A172 (cell line): ENCODE measurements around the gene IRAK1. TPM values are rescaled to one million over a fixed set of nuclear protein-coding genes. Genes with fewer than 3 reads are reported as not detected.

Source experiments
- DNase-seq: peaks from one replicate; pipeline ENCODE4 v3.0.0-alpha.2; 2015; ENCODE audit warnings: low spot score
- total RNA-seq: library from RNA; depleted of rRNA; stranded (reverse); fragments of >200 nt; shearing (Covaris generic); gene quantifications from 2 replicates; pipeline ENCODE4 v1.2.3, GENCODE V29; 2014

The IRAK1 gene
- total RNA-seq, 1 experiment from 2014 or later, result 220 TPM

DNA sequence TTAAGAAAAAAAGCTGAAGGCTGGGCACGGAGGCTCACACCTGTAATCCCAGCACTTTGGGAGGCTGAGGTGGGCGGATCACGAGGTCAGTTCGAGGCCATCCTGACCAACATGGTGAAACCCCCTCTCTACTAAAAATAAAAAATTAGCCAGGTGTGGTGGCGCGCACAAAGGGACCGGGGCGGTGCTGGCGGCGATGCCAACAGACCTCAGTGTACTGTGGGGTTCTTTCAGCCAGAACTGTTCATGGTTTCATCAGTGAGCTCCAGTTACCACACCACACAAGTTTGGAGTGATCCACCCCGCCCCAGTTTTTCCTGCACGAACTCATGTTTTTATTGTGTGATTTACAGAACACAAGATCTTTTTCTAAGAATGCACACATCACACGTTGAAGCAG, 21.2 kb upstream of the IRAK1 start:
- no peak for DNase-seq

DNA sequence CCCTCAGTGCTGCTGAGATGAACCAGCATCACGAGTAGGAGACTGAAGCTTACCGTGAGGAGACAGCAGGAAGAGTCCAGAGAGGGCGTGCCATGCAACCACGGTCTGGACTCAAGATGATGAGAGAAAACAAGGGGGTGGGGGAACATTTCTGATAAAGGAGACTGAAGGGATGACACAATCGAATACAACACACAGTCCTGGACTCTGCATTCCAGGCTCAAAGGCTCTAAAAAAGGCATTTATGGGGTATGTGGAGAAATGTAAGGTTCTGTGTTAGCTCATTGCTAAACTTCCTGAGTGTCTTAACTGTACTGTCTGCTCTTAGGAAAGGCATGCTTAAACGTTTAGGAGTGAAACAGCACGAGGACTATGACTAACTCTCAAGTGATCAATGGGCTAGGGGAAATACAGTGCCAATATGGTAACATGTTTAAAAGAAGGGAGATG, 20.6 kb upstream of the IRAK1 start:
- peak; percentile 42 for DNase-seq

DNA sequence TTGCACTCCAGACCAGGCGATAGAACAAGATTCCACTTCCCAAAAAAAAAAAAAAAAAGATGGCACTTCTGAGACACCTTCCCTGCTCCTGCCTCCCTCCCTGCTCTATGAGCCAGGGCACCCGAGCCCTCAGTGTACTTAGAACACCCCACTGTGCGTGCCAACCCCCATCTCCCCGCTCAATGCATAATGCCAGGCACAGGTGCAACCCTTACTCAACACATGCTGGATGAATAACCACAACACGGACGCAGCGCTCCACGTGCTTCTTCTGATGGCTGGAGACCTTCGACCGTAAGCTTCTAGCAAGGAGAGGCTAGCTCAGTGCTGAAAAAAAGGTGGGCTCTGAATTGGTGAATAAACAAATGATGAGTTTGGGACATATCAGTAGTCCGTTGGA, 19.9 kb upstream of the IRAK1 start:
- no peak for DNase-seq

DNA sequence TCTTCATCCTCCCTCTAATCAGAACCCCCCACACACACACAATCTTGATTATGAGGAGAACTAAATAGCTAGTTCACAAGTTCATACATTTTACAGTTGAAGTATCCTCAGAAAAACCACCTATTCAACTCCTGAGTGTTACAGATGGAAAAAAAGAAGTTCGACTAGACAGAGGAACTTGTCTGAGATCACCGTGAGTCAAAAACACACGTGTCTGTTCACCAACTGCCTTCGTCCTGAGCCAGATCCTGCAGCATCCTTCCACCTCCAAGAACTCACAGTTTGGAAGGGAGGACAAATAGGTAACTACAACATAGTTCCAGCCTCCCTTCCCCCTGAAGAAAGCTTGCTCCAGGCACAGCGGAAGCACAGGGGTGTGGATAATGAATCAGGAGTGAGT, 19.0 kb upstream of the IRAK1 start:
- no peak for DNase-seq

DNA sequence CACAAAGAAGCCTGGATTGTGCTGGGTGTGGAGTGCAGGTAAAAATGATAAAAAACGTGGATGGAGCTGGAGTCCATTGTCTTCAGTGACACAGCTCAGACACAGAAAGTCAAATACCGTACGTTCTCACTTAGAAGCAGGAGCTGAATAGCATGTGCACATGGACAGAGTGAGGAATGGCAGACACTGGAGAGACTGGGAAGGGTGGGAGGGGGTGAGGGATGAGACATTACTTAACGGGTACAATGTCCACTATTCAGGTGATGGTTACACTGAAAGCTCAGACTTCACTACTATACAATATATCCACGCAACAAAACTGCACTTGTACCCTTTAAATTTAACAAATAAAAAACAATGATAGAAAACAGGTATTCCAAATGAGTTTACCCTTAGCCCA, 18.1 kb upstream of the IRAK1 start:
- no peak for DNase-seq

DNA sequence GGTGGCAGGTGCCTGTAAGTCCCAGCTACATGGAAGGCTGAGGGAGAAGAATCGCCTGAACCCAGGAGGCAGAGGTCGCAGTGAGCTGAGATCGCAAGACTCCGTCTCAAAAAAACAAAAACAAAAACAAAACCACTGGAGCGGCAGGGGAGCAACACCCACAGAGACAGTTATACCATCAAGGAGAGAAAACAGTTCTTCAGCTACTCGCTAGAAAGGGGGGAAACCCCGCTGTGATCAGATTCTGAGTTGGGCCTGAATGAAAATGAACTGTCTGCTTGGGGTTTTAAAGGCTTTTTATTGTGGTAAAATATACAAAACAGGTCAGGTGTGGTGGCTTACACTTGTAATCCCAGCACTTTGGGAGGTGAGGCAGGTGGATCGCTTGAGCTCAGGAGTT, 16.8 kb upstream of the IRAK1 start:
- DNase-seq, result no peak

DNA sequence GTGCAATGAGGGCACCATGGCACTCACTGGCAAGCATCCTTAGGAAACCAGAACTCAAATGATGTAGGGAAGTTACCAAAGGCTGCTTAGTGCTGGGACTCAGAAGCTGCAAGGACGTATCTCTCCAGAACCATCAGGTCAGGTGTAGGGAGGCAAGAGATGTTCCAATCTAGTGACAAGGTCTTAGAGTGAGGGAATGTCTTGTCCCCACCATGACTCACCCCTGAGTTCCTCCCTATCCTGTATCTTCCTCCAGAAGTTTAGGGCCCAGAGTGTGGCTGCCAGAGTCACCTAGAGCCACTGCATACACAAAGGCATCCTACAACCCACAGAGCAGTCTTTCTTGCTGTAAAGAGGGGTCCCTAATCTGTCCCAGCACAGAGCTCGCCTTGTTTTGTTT, 14.1 kb upstream of the IRAK1 start:
- no peak for DNase-seq

DNA sequence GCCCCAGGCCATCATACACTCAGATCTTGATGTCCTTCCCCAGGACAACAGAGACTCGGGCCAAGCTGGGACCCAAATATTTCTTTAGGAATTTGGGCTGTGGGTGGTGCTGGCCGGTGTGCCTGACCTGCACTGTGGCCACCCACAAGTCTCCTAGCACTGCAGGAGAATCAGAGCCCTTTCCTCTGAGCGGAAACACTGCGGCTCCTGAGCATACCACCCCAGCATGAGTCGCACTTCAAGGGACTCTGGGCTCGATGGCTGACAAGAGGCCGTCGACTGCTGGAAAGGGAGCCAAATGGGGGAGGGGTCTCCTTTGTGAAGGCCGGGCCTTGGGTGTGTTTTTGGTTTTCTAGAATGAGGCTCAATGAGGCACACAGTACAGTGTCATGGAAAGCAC, 13.0 kb upstream of the IRAK1 start:
- DNase-seq, result no peak

DNA sequence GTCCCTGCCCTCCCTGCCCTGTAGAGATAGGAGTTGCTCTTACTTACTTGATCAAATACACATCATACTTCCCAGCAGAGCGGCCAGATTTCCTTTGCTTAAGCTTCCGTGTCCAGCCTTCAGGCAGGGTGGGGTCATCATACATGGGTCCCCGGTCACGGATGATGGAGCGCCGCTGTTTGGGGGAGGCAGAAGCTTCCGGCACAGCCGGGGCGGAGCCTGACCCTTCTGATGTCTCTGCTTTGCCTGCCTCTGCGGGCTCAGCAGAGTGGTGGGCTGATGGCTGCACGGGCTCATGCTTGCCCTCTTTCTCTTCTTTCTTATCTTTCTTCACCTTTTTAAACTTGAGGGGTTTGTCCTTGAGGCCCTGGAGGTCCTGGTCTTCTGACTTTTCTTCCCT, 12.5 kb upstream of the IRAK1 start:
- no peak for DNase-seq

DNA sequence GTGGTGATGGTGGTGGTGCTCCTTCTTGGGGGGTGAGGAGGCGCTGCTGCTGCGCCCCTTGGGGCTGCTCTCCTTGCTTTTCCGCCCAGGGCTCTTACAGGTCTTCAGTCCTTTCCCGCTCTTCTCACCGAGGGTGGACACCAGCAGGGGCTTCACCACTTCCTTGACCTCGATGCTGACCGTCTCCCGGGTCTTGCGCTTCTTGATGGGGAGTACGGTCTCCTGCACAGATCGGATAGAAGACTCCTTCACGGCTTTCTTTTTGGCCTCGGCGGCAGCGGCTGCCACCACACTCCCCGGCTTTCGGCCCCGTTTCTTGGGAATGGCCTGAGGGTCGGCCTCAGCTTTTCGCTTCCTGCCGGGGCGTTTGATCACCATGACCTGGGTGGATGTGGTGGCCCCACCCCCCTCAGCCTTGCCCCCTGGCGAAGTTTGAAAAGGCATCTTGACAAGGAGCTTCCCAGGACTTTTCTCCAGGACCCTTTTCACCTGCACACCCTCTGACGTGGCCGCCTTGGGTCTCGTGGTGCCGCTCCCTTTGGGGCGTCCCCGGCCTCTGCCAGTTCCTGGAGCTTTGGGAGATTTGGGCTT, 11.1 kb upstream of the IRAK1 start:
- no peak for DNase-seq

DNA sequence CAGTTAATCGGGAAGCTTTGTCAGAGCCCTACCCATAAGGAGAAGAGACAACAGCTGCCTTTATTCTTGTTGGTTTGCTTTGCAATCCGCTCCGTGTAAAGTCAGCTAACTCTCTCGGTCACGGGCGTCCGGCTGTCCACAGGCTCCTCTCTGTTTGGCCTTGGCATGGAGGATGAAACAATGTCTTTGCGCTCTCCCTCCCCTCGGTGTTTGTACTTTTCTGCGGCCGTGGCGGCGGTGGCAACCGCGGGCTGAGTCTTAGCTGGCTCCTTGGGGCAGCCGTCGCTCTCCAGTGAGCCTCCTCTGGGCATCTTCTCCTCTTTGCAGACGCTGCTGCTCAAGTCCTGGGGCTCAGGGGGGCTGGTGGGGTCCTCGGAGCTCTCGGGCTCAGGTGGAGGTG, 10.6 kb upstream of the IRAK1 start:
- no peak for DNase-seq

DNA sequence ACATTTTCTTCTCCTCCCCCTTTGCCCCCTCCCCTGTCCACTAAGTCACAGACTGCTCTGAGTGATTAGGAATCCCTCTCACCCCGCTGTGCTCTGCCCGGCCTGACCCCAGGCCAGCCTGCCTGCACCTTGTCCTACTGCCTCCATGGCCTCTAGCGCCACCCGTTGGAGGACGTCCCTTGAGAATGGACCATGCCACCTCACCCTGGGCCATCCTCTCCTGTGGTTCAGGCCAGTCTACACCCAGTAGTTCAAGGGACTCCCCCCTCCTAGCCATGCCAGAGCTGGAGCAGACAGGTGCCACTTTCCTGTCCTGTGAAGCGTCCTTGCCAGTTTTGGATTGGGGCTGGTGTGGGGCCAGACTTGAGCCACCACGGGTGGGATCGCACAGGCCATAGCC, 9.7 kb upstream of the IRAK1 start:
- no peak for DNase-seq

DNA sequence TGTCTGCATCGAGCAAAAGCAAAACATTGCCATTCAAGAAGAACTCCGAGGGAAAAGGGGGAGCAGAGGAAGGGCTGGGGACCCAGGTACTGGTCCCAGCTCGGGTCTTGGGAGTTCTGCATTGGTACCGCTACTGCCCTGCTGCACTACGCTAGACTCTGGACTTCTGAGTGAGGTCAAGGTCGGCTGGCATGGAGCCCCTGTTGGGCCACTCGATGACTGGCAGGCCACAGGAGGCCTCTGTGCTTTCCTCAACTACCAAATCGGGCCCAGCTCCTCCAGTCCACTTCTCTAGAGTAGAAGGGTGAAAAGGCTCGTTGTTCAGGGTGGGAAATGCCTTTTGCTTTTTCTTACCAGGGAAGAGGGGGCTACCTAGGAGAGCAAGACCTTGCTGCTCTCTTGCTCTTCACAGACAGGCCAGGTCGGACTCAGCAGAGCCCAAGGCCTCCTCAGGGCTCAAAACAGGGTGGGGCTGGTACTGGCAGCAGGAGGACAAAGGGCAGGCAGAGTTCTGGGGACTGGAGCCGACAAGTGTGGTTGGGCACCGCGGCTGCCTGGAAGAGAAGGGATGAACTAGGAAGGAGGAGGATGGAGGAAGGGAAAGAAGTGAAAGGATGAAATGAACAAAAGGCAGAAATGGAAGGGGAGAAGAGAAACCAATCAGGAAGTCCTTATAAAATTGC, 8.9 kb upstream of the IRAK1 start:
- DNase-seq, result no peak

DNA sequence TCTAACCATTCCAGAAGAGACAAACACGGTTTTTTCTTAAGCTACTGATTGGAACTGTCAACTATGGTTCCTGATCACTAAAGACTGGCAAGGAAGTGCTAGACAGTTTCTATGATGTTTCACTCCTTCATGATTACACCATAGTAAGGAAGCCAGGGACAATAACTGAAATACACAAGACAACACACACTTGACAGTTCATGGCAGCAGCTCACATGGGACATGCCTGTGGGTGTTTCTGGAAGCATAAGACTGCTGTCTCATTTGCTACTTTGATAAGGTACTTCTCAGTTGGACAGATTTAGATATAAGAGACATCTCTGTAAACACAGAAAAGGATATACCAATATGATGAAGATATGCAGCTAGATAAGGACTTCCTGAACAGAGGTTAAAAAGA, 8.3 kb upstream of the IRAK1 start:
- no peak for DNase-seq

DNA sequence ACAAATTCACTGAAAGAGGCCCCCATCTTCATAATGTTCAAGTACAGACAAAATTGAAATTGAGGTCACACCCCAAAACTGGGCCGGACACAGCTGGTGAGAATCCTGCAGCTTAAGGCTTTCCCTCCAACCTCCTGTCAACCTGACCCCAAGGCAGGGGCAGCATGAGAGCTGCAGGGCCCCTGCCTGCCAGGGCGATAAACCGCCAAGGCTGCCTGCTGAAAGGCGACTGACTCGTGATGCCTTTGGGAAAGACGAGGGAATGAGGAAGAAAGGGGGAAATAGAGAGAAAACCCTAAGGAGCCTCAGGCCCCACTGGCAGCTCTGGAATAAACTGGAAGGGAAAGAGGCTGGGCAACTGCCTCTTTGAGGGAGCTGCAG, 7.3 kb upstream of the IRAK1 start:
- no peak for DNase-seq

DNA sequence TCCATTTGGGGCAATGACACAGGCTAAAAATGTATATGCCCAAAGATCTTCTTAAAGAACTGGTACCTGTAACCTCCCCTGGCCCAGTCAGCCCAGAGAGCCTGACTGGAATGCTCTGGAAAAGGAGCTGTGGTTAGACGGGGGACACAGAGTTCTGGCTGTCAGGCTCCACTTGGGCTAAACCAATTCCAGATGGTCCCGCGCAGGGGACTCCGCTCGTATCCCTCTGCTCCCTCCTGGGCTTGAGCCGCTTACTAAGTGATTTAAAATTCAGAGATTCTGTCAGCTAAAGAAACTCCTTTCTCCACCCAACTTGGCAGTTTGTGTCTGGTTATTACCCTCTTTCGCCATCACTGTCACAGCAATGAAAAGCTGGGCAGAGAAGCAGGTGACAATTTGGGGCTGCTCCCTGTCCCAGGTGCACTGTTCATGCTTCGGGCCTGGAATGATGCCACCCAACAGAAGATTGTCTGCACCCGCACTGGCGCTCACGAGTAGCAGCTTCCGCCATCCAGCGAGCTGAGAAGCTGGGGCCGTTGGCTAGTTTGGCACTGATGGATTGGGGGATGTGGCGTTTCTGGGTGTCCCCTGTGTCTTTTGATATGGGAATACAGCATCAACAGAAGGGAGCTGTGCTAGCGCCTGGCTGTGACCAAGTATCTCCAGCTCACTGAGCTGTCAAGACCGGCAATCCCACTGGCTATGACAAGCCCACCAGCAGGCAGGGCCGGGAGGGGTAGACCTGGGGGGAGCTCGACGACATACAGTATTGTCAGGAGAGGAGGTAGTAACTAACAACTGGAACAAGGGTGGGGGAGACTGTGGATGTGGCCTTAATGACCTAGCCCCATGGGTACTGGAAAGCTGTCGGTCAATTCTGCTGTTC, 6.7 kb upstream of the IRAK1 start:
- DNase-seq, result no peak

DNA sequence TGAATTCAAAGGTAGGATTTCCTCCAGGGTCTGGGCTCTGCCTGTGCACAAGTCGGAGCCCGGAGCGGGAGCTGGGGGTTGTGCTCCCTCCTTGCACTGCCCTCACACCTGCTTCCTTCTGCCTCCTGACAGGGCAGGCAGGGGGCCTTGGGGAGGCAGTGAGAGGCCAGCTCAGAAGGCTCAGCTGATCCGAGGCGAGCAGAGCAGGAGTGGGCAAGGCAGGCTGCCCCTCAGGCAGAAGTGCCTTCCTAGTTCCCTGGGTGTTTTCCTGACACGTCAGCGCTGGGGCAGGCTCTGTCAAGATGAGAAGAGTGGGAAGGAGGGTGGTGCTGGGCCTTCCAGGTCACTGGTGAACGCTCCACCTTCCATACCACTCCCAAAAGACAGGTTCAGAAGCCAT, 5.5 kb upstream of the IRAK1 start:
- no peak for DNase-seq

DNA sequence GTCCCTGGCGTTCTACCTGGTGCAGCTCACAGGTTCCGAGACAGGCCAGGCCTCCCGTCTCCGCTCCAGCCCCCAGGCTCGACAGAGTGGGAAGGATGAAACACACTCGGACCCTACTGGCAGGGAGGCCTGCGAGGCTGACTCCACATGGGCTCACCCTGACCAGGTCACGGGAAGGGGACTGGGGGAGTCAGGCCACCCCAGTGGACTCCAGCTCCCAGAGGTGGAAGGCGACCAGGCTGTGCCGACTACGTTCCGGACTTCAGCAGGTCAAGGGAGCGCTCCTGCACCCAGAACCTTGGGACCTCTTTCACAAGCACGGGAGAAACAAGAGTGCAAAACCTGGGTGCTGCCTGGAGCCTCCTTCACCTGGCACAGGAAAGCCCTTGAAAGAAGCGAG, 4.6 kb upstream of the IRAK1 start:
- no peak for DNase-seq

DNA sequence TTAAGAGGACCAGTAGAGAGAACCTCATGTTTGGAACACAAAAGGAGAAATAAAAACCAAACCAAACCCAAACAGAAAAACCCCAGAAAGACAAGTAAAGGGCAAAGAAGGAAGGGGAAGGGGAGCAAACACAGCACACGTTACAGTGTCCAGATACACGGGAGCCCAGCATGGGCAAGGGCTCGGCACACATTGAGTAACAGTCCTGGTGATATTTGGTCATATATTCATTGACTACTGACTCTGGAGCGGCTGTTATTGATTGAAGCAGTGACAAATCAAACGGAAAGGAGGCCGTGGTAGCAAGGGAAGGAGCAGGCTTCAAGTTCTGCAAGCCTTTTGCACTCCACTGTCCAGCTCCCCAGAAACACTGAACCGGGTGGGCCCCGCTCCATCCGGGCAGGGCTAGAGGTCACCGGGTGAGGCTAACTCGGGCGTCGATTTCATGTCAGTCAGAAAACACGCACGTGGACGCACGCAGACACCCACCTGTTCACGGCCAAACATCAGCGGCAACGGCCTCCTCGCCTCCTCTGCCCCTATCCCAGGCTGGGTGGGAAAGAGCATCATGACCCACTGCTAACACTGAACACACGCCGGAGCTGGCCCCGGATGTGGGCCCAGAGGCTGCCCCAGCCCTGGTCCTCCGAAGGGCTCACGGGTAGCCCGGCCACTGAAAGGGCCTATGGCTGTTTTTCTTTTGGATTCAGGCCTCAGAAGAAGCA, 3.7 kb upstream of the IRAK1 start:
- no peak for DNase-seq

DNA sequence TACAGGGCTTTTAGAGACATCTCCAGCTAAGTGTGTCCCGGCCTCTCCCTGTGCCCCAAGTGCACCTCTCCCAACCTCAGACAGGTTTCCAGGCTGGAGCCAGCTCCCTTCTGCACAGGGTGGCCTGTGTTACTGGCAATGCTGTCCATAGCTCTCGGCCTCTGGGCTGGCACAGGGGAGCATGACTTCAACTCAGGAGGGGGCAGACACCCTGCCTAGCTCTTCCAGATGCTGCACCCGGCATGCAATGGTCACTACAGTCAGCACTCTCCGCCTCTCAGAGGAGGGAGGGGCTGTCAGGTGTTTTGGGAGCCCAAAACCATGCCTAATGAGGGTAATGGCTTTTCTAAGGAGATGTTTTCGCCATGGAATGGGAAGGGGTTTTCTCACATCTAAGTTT, 2.4 kb upstream of the IRAK1 start:
- DNase-seq, result peak; percentile 28

DNA sequence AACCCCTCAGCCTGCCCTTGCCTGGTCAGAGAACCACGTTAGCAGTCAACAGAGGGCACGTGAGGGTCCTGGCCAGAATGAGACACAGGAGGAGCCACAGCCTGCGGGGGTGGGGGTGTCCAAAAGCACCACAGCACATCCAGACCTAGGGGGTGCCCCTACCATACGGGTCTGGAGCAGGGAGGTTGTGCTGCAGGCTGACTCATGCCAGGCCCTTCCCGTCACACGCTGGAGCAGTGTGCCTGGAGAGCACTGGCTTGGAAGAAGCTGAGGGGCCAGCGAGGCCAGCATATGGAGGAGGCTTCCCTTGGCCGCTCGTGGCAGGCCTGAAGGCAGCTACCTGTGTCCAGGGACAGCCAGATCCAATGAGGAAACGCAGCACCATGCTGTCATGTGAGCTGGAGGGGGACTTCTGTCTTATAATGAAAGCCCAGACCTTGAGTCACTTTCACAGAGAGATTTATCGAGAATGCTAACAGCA, 1.5 kb upstream of the IRAK1 start:
- peak; percentile 65 for DNase-seq

DNA sequence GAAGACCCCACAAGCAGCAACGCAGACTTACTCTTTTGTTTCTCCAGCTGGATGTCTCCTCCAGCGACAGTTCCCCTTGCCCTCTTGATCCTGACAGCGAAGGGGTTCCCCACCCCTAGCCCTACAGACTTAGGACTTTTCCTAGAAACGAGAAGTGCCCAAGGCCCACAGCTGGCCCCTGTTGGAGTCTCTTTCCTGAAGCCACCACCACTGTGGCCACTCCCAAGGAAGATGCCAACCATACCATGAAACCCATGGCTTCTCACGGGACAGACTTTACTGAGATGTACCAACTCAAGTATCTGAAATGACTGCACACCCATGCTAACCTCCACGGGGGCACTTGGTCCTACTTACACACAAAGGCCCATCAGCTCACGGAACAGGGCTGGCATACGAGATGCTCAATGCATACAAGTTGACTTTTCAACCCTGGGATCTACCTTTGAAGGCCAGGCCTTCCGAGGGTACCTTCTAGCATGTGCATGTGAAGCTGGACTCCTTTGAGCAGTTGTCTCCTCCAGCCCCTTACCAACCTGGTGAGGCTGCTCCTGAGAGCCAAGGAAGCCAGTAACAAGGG, 924 bp upstream of the IRAK1 start:
- DNase-seq, result peak; percentile 13
